ENCODE measurements around the gene RNF212. TPM values are rescaled to one million over a fixed set of nuclear protein-coding genes. Genes with fewer than 3 reads are reported as not detected.

RNF212 gene
- total and polyA plus RNA-seq, 2 of the 13 experiments (the other 11 are each of a cell fraction or from before 2014, with no cell fraction given), result not detected

- no peak for TF ChIP-seq ELK4 (CRISPR knock-in tag; IDR thresholded peaks at IDR 0.05; ENCODE audit: borderline replicate concordance)
- no peak for TF ChIP-seq ZNF180 (CRISPR knock-in tag; IDR thresholded peaks at IDR 0.05; ENCODE audit: borderline replicate concordance, low read depth)
- TF ChIP-seq ARNTL (CRISPR knock-in tag; IDR thresholded peaks at IDR 0.05), result no peak
Observed at GRCh38 chr4:1092983-1093361, 20.4 kb downstream of the RNF212 start (continued).

- Histone ChIP-seq H3K4me3 (replicated peaks in 1 of 3; ENCODE audit: insufficient read depth in 1 of 3, low read depth in 2 of 3, low read length in 3 of 3) (no peak overlapping the region), H3K27me3 (ENCODE audit: control insufficient read depth in 1 of 2, insufficient read depth in 2 of 2, low read length in 2 of 2) (peaks cover 7 to 31% of the 10 kb centered on the region in 2 experiments; a peak in 4 of 5 replicates), H3K9me3 (ENCODE audit: low read length) (peaks cover 13% of the 10 kb centered on the region; the same call in 1 of the 2 replicates), H2AFZ (ENCODE audit: low read length) (no peak overlapping the region), H3K79me2 (ENCODE audit: insufficient read depth, low read length) (no peaks in the 10 kb centered on the region), H3K4me1 (ENCODE audit: insufficient read depth, low read length) (no peaks in the 10 kb centered on the region), H3K36me3 (replicated peaks in 1 of 2; ENCODE audit: control insufficient read depth in 1 of 2, insufficient read depth in 2 of 2, low read length in 2 of 2) (no peaks in the 10 kb centered on the region), H3K4me2 (ENCODE audit: low read depth, low read length) (no peak overlapping the region), H3K9ac (ENCODE audit: insufficient read depth, low read depth, low read length) (no peak overlapping the region), H4K20me1 (ENCODE audit: insufficient read depth, low read length) (no peaks in the 10 kb centered on the region), H3K27ac (ENCODE audit: extremely low read length, insufficient read depth, low read length) (no peak overlapping the region)
- DNase-seq (ENCODE audit: low spot score) (no peak), FAIRE-seq (no peak), ATAC-seq (peak; percentile 75)
- TF ChIP-seq ZNF7 (CRISPR knock-in tag; IDR thresholded peaks at IDR 0.05), result 0 out of 2 replicates have a peak, but pooled peaks have one; percentile 34
- TF ChIP-seq RORA (CRISPR knock-in tag; IDR thresholded peaks at IDR 0.05), result no peak
- no peak for TF ChIP-seq SP4 (CRISPR knock-in tag; IDR thresholded peaks at IDR 0.05)
- no peak for TF ChIP-seq ZNF543 (CRISPR knock-in tag; IDR thresholded peaks at IDR 0.05)
- peak; percentile 24; the same call in 1 of the 2 replicates for TF ChIP-seq CTCF (CRISPR knock-in tag; IDR thresholded peaks at IDR 0.05)
- no peak for TF ChIP-seq IRF2 (CRISPR knock-in tag; IDR thresholded peaks at IDR 0.05)
- intact Hi-C loops (cut with micrococcal nuclease; ENCODE audit: unreplicated experiment) (no loop called here), in situ Hi-C loops (cut with HindIII; ENCODE audit: extremely low pct_ligation_motif_present, low pct_unique_long_range_greater_than_20kb) (no loop called here)
- 37% methylated on average over 11 of the region's 28 CpGs for WGBS (ENCODE audit: low lambda C conversion rate)
- ChIA-PET CTCF (ENCODE audit: low intra/inter-chr PET ratio, low total read pairs) (no interaction called here), POLR2A (no interaction called here)
- no TSS peak for BruUV-seq (replicated peaks)
Observed at GRCh38 chr4:1092026-1092982, 21.1 kb downstream of the RNF212 start.

All from HepG2 (cell line).